K562 (cell line): Measurements from ENCODE around the gene NPPC. TPM values are rescaled to one million over a fixed set of nuclear protein-coding genes. Genes with fewer than 3 reads are reported as not detected.

Experiments
- CREM ChIP-seq: IDR thresholded peaks from 2 replicates; pipeline ENCODE4 v1.6.1; 2014; ENCODE audit warnings: antibody characterized with exemption, low read depth
- MXI1 ChIP-seq: IDR thresholded peaks from 2 replicates; pipeline ENCODE4 v1.6.1; 2011; ENCODE audit warnings: low read depth, mild to moderate bottlenecking, improper control_type of control experiment, low read length
- ZBTB26 ChIP-seq: fragments of 450-650 bp; formaldehyde crosslinking; IDR thresholded peaks from 2 replicates; pipeline ENCODE4 v1.4.0; 2022; ENCODE audit warnings: missing genetic modification characterization
- polyA plus RNA-seq, 8 experiments: library from polyadenylated mRNA; depleted of rRNA in 4 of 8; stranded (reverse) in 5 of 8; unstranded in 3 of 8; fragments of >200 nt; fragmentation: Nextera tagmentation in 2 of 8; fragmentation: Illumina TruSeq in 1 of 8; extraction: Ambion mirVana in 2 of 8; extraction: Trizol in 1 of 8; gene quantifications; 2 replicates each; pipeline versions ENCODE4 v1.2.1 to v1.2.3, GENCODE V29; 2011 to 2014; ENCODE audit warnings: inconsistent platforms in 1 of 8, missing spikeins in 1 of 8
- total RNA-seq, 7 experiments: library from RNA; depleted of rRNA in 6 of 7; stranded (reverse); fragments of >200 nt in 6 of 7; fragmentation: Illumina TruSeq in 2 of 7; extraction: Trizol in 2 of 7; gene quantifications; 2 replicates each; pipeline versions ENCODE4 v1.2.1 to v1.2.3, GENCODE V29; 2011 to 2021; ENCODE audit warnings: low replicate concordance in 1 of 7
- TF ChIP-seq, protein P1 (sequence below): fragments of 450-650 bp; IDR thresholded peaks from 2 replicates; pipeline ENCODE4 v1.6.1; 2016; ENCODE audit warnings: mild to moderate bottlenecking, moderate library complexity
- TF ChIP-seq, protein P2 (sequence below): fragments of 450-650 bp; formaldehyde crosslinking; conservative IDR thresholded peaks from 2 replicates; pipeline ENCODE4 v1.4.0; 2022; ENCODE audit warnings: mild to moderate bottlenecking, missing genetic modification characterization

NPPC gene
- total and polyA plus RNA-seq, 9 of the 15 experiments (the other 6 are each of a cell fraction or from before 2014, with no cell fraction given), result not detected

DNA sequence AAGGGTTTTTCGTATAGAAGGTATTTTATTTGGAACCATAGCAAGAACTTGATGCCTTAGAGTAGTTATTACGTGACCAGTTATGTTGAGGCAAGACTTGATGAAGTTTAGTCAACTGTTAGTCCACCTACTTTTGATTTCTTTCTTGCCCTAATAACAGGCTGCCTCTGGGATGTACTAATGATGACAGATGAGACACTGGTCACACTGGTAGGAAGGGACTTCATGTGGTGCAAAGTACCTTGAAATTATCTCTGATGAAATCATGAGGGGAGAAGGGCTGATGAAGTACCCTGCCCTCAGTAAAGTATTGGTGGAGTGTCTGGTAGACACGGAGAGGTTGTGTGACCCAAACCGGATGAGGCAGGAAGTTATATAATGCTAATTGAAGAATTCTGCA, 40.7 kb upstream of the NPPC start (continued):
- TF ChIP-seq, protein P1, sequence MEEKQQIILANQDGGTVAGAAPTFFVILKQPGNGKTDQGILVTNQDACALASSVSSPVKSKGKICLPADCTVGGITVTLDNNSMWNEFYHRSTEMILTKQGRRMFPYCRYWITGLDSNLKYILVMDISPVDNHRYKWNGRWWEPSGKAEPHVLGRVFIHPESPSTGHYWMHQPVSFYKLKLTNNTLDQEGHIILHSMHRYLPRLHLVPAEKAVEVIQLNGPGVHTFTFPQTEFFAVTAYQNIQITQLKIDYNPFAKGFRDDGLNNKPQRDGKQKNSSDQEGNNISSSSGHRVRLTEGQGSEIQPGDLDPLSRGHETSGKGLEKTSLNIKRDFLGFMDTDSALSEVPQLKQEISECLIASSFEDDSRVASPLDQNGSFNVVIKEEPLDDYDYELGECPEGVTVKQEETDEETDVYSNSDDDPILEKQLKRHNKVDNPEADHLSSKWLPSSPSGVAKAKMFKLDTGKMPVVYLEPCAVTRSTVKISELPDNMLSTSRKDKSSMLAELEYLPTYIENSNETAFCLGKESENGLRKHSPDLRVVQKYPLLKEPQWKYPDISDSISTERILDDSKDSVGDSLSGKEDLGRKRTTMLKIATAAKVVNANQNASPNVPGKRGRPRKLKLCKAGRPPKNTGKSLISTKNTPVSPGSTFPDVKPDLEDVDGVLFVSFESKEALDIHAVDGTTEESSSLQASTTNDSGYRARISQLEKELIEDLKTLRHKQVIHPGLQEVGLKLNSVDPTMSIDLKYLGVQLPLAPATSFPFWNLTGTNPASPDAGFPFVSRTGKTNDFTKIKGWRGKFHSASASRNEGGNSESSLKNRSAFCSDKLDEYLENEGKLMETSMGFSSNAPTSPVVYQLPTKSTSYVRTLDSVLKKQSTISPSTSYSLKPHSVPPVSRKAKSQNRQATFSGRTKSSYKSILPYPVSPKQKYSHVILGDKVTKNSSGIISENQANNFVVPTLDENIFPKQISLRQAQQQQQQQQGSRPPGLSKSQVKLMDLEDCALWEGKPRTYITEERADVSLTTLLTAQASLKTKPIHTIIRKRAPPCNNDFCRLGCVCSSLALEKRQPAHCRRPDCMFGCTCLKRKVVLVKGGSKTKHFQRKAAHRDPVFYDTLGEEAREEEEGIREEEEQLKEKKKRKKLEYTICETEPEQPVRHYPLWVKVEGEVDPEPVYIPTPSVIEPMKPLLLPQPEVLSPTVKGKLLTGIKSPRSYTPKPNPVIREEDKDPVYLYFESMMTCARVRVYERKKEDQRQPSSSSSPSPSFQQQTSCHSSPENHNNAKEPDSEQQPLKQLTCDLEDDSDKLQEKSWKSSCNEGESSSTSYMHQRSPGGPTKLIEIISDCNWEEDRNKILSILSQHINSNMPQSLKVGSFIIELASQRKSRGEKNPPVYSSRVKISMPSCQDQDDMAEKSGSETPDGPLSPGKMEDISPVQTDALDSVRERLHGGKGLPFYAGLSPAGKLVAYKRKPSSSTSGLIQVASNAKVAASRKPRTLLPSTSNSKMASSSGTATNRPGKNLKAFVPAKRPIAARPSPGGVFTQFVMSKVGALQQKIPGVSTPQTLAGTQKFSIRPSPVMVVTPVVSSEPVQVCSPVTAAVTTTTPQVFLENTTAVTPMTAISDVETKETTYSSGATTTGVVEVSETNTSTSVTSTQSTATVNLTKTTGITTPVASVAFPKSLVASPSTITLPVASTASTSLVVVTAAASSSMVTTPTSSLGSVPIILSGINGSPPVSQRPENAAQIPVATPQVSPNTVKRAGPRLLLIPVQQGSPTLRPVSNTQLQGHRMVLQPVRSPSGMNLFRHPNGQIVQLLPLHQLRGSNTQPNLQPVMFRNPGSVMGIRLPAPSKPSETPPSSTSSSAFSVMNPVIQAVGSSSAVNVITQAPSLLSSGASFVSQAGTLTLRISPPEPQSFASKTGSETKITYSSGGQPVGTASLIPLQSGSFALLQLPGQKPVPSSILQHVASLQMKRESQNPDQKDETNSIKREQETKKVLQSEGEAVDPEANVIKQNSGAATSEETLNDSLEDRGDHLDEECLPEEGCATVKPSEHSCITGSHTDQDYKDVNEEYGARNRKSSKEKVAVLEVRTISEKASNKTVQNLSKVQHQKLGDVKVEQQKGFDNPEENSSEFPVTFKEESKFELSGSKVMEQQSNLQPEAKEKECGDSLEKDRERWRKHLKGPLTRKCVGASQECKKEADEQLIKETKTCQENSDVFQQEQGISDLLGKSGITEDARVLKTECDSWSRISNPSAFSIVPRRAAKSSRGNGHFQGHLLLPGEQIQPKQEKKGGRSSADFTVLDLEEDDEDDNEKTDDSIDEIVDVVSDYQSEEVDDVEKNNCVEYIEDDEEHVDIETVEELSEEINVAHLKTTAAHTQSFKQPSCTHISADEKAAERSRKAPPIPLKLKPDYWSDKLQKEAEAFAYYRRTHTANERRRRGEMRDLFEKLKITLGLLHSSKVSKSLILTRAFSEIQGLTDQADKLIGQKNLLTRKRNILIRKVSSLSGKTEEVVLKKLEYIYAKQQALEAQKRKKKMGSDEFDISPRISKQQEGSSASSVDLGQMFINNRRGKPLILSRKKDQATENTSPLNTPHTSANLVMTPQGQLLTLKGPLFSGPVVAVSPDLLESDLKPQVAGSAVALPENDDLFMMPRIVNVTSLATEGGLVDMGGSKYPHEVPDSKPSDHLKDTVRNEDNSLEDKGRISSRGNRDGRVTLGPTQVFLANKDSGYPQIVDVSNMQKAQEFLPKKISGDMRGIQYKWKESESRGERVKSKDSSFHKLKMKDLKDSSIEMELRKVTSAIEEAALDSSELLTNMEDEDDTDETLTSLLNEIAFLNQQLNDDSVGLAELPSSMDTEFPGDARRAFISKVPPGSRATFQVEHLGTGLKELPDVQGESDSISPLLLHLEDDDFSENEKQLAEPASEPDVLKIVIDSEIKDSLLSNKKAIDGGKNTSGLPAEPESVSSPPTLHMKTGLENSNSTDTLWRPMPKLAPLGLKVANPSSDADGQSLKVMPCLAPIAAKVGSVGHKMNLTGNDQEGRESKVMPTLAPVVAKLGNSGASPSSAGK, result no peak
- TF ChIP-seq CREM (no peak), MXI1 (no peak), ZBTB26 (CRISPR knock-in tag) (no peak)
- TF ChIP-seq, protein P2, sequence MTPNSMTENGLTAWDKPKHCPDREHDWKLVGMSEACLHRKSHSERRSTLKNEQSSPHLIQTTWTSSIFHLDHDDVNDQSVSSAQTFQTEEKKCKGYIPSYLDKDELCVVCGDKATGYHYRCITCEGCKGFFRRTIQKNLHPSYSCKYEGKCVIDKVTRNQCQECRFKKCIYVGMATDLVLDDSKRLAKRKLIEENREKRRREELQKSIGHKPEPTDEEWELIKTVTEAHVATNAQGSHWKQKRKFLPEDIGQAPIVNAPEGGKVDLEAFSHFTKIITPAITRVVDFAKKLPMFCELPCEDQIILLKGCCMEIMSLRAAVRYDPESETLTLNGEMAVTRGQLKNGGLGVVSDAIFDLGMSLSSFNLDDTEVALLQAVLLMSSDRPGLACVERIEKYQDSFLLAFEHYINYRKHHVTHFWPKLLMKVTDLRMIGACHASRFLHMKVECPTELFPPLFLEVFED (CRISPR knock-in tag), result no peak
